Measurements from ENCODE around the gene ATXN7L2. TPM values are rescaled to one million over a fixed set of nuclear protein-coding genes. Genes with fewer than 3 reads are reported as not detected.

The ATXN7L2 gene
- total and polyA plus RNA-seq, 2 donors from 2014 or later: 5.7 to 7.3 TPM

- FAIRE-seq: no peak
- no peak overlapping the region for H3K4me3 ChIP-seq (ENCODE audit: low read length in 3 of 3)
- H3K27me3 ChIP-seq (ENCODE audit: control insufficient read depth, insufficient read depth, low read length): no peaks in the 10 kb centered on the region
- intact Hi-C loops (cut with DNase I): no loop called here
- peaks cover 0 to 5% (median 0%) of the 10 kb centered on the region in 3 donors for H3K36me3 ChIP-seq (ENCODE audit: control insufficient read depth in 2 of 3, insufficient read depth in 3 of 3, low read length in 3 of 3)
- TF ChIP-seq CTCF (IDR thresholded peaks at IDR 0.05; ENCODE audit: borderline replicate concordance, extremely low read depth, insufficient read depth): no peak
- H3K27ac ChIP-seq (ENCODE audit: low read depth in 2 of 2, low read length in 2 of 2): no peak overlapping the region
- no peak overlapping the region for H3K9ac ChIP-seq (ENCODE audit: low read length in 3 of 3)
- no peaks in the 10 kb centered on the region for H3K9me3 ChIP-seq (ENCODE audit: control insufficient read depth in 2 of 3, insufficient read depth in 1 of 3, low read length in 3 of 3)
- H3K4me1 ChIP-seq (ENCODE audit: control insufficient read depth in 2 of 3, insufficient read depth in 2 of 3, low read depth in 1 of 3, low read length in 3 of 3): peaks cover 0 to 14% (median 12%) of the 10 kb centered on the region in 3 donors
- no peak for DNase-seq
Observed at GRCh38 chr1:109482242-109482641, 1.5 kb upstream of the ATXN7L2 start.

GRCh38 chr1:109482791-109483671, 674 bp upstream of the ATXN7L2 start:
- no peak for TF ChIP-seq CTCF (IDR thresholded peaks at IDR 0.05; ENCODE audit: borderline replicate concordance, extremely low read depth, insufficient read depth)
- no peak for FAIRE-seq
- H3K27ac ChIP-seq (ENCODE audit: low read depth in 2 of 2, low read length in 2 of 2): no peak overlapping the region
- DNase-seq: peak in 2 of 5 donors; percentile 85 to 88
- H3K9me3 ChIP-seq (ENCODE audit: control insufficient read depth in 2 of 3, insufficient read depth in 1 of 3, low read length in 3 of 3): no peaks in the 10 kb centered on the region
- intact Hi-C loops (cut with DNase I): no loop called here
- no peaks in the 10 kb centered on the region for H3K27me3 ChIP-seq (ENCODE audit: control insufficient read depth, insufficient read depth, low read length)
- peaks cover 0 to 5% (median 3%) of the 10 kb centered on the region in 3 donors for H3K36me3 ChIP-seq (ENCODE audit: control insufficient read depth in 2 of 3, insufficient read depth in 3 of 3, low read length in 3 of 3)
- peak overlapping the region; percentile 61 to 94 (median 75) for H3K4me3 ChIP-seq (ENCODE audit: low read length in 3 of 3)
- H3K4me1 ChIP-seq (ENCODE audit: control insufficient read depth in 2 of 3, insufficient read depth in 2 of 3, low read depth in 1 of 3, low read length in 3 of 3): peaks cover 0 to 14% (median 12%) of the 10 kb centered on the region in 3 donors
- peak overlapping the region in 1 of 3 donors; percentile 79 for H3K9ac ChIP-seq (ENCODE audit: low read length in 3 of 3)

DNA sequence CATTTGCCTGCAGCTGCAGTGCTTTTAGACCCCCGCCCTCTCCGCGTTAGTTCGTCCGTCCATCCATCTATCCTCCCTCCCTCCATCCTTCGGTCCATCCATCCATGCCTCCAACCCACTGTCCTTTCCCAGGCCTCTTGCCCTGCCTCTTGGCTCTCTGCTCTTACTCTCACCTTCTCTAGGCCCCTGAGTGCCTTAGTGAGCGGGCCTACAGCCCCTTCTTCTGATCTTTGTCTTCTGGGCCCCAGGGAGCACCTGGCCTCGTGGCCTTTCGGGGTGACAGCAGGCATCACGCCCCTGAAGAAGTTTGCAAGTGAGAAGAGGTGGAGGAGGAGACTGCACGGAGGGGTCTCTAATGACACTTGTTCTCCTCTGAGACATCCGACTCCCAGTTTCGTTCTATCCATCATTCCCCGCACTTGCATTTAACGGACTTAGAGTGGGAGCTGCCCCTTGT, 842 bp downstream of the ATXN7L2 start:
- H3K27ac ChIP-seq (ENCODE audit: low read depth in 2 of 2, low read length in 2 of 2): no peak overlapping the region
- peak overlapping the region; percentile 79 to 88 (median 86) for H3K4me3 ChIP-seq (ENCODE audit: low read length in 3 of 3)
- H3K9me3 ChIP-seq (ENCODE audit: control insufficient read depth in 2 of 3, insufficient read depth in 1 of 3, low read length in 3 of 3): no peaks in the 10 kb centered on the region
- FAIRE-seq (no peak), DNase-seq (peak in 1 of 5 donors; percentile 32)
- intact Hi-C loops (cut with DNase I): no loop called here
- peaks cover 0 to 14% (median 12%) of the 10 kb centered on the region in 3 donors for H3K4me1 ChIP-seq (ENCODE audit: control insufficient read depth in 2 of 3, insufficient read depth in 2 of 3, low read depth in 1 of 3, low read length in 3 of 3)
- H3K27me3 ChIP-seq (ENCODE audit: control insufficient read depth, insufficient read depth, low read length): no peaks in the 10 kb centered on the region
- peaks cover 0 to 5% (median 4%) of the 10 kb centered on the region in 3 donors for H3K36me3 ChIP-seq (ENCODE audit: control insufficient read depth in 2 of 3, insufficient read depth in 3 of 3, low read length in 3 of 3)
- TF ChIP-seq CTCF (IDR thresholded peaks at IDR 0.05; ENCODE audit: borderline replicate concordance, extremely low read depth, insufficient read depth): no peak
- peak overlapping the region; percentile 33 to 90 (median 53) for H3K9ac ChIP-seq (ENCODE audit: low read length in 3 of 3)
